DOHH2 (cell line): ENCODE measurements around the gene SECISBP2.
A peak's percentile ranks its signal among the peaks of the same experiment; 100 is the strongest.

Experiments used
- H3F3A ChIP-seq: fragments of 200-600 bp; sonication (generic), shearing (Covaris generic); 2 replicates; pipeline ENCODE4 v1.6.0; 2016; ENCODE audit warnings: antibody characterized with exemption, mild to moderate bottlenecking; ENCODE audit not compliant: control insufficient read depth, insufficient read depth
- H3K27ac ChIP-seq: fragments of 200-600 bp; sonication (generic); 2 replicates; pipeline ENCODE4 v1.5.1; 2014; ENCODE audit warnings: low read depth, mild to moderate bottlenecking, low read length, moderate library complexity
- H3K27me3 ChIP-seq: fragments of 200-600 bp; sonication (generic); 2 replicates; pipeline ENCODE4 v1.6.1; 2014; ENCODE audit warnings: mild to moderate bottlenecking, low read length, mixed read lengths; ENCODE audit not compliant: control insufficient read depth
- H3K36me3 ChIP-seq: fragments of 200-600 bp; sonication (generic); 2 replicates; pipeline ENCODE4 v1.6.1; 2014; ENCODE audit warnings: mild to moderate bottlenecking, low read length, moderate library complexity, mixed read lengths; ENCODE audit not compliant: control insufficient read depth
- H3K4me1 ChIP-seq: fragments of 200-600 bp; sonication (generic); 2 replicates; pipeline ENCODE4 v1.6.1; 2014; ENCODE audit warnings: mild to moderate bottlenecking, low read length, mixed read lengths; ENCODE audit not compliant: control insufficient read depth
- H3K4me2 ChIP-seq: fragments of 200-600 bp; sonication (generic); 2 replicates; pipeline ENCODE4 v1.6.0; 2014; ENCODE audit warnings: mild to moderate bottlenecking, low read length, moderate library complexity
- H3K4me3 ChIP-seq: fragments of 200-600 bp; sonication (generic); 2 replicates; pipeline ENCODE4 v1.5.1; 2014; ENCODE audit warnings: mild to moderate bottlenecking, low read length, mixed read lengths
- H3K79me2 ChIP-seq: fragments of 200-600 bp; sonication (generic); 2 replicates; pipeline ENCODE4 v1.6.1; 2014; ENCODE audit warnings: mild to moderate bottlenecking, low read length, mixed read lengths; ENCODE audit not compliant: control insufficient read depth
- H3K9me2 ChIP-seq: fragments of 200-600 bp; sonication (generic); replicated peaks from 2 replicates; pipeline ENCODE4 v1.6.1; 2014; ENCODE audit warnings: mild to moderate bottlenecking, low read length, mixed read lengths; ENCODE audit not compliant: control insufficient read depth
- H3K9me3 ChIP-seq: fragments of 200-600 bp; sonication (generic); 2 replicates; pipeline ENCODE4 v1.6.1; 2014; ENCODE audit warnings: antibody characterized with exemption, low read length, mixed read lengths; ENCODE audit not compliant: control insufficient read depth, insufficient read depth
- H4K20me1 ChIP-seq: fragments of 200-600 bp; sonication (generic); 2 replicates; pipeline ENCODE4 v1.6.0; 2014; ENCODE audit warnings: low read depth, mild to moderate bottlenecking, antibody characterized with exemption, low read length, moderate library complexity; ENCODE audit not compliant: control insufficient read depth, insufficient read depth
- CTCF ChIP-seq: fragments of 200-600 bp; sonication (generic); IDR thresholded peaks from one replicate; pipeline ENCODE4 v1.5.1; 2014; ENCODE audit warnings: antibody characterized with exemption, mild to moderate bottlenecking, low read depth, low read length; ENCODE audit not compliant: poor library complexity, severe bottlenecking
- EZH2phosphoT487 ChIP-seq: fragments of 200-600 bp; sonication (generic); IDR thresholded peaks from 2 replicates; pipeline ENCODE4 v1.6.1; 2017; ENCODE audit warnings: borderline replicate concordance, mild to moderate bottlenecking, antibody characterized with exemption, low read length, moderate library complexity, mixed read lengths

SECISBP2 gene

GRCh38 chr9:89315482-89315881, 2.8 kb upstream of the SECISBP2 start:
- Histone ChIP-seq H3F3A (peaks cover 75% of the 10 kb centered on the region), H3K4me2 (peak overlapping the region; percentile 89), H3K36me3 (peaks cover 88% of the 10 kb centered on the region), H3K4me3 (peak overlapping the region; percentile 89), H3K27ac (peak overlapping the region; percentile 89), H3K79me2 (peaks cover 80% of the 10 kb centered on the region), H3K27me3 (no peaks in the 10 kb centered on the region), H3K9me3 (no peaks in the 10 kb centered on the region), H3K9me2 (no peaks in the 10 kb centered on the region), H3K4me1 (peaks cover 59% of the 10 kb centered on the region), H4K20me1 (peaks cover 37% of the 10 kb centered on the region)
- no peak for TF ChIP-seq EZH2phosphoT487
- TF ChIP-seq CTCF, result no peak

GRCh38 chr9:89317282-89317681, 1.0 kb upstream of the SECISBP2 start:
- Histone ChIP-seq H3K4me2 (peak overlapping the region; percentile 89), H4K20me1 (peaks cover 28% of the 10 kb centered on the region), H3K36me3 (peaks cover 93% of the 10 kb centered on the region), H3K4me1 (peaks cover 68% of the 10 kb centered on the region), H3K9me2 (no peaks in the 10 kb centered on the region), H3K4me3 (peak overlapping the region; percentile 89), H3F3A (peaks cover 67% of the 10 kb centered on the region), H3K9me3 (no peaks in the 10 kb centered on the region), H3K27ac (peak overlapping the region; percentile 89), H3K27me3 (no peaks in the 10 kb centered on the region), H3K79me2 (peaks cover 84% of the 10 kb centered on the region)
- TF ChIP-seq CTCF (no peak), EZH2phosphoT487 (no peak)

- Histone ChIP-seq H3K27ac (peak overlapping the region; percentile 89), H3K79me2 (peaks cover 84% of the 10 kb centered on the region), H3K4me1 (peaks cover 56% of the 10 kb centered on the region), H3K4me3 (peak overlapping the region; percentile 89), H3K27me3 (no peaks in the 10 kb centered on the region), H3F3A (peaks cover 47% of the 10 kb centered on the region), H3K9me2 (no peaks in the 10 kb centered on the region), H3K9me3 (no peaks in the 10 kb centered on the region), H3K4me2 (peak overlapping the region; percentile 89), H3K36me3 (peaks cover 86% of the 10 kb centered on the region), H4K20me1 (peaks cover 9% of the 10 kb centered on the region)
- no peak for TF ChIP-seq CTCF
- TF ChIP-seq EZH2phosphoT487, result no peak
Measured at GRCh38 chr9:89319015-89319905, 960 bp downstream of the SECISBP2 start.
